OCI-LY3 (cell line): Measurements from ENCODE around the gene GRIK4.

Experiments
- CTCF ChIP-seq: fragments of 200-600, 300-600 bp; sonication (generic); IDR thresholded peaks from 2 replicates; pipeline ENCODE4 v1.5.1; 2014; ENCODE audit warnings: antibody characterized with exemption, low read length, low read depth
- EZH2phosphoT487 ChIP-seq: fragments of 200-600 bp; shearing (Covaris generic); IDR thresholded peaks from 2 replicates; pipeline ENCODE4 v1.6.1; 2018; ENCODE audit warnings: antibody characterized with exemption, mixed run types, low read depth

- TF ChIP-seq CTCF: no peak
- no peak for TF ChIP-seq EZH2phosphoT487
These were observed 396.4 kb downstream of the GRIK4 start for GRCh38 chr11:120907971-120908370.
